Measurements from ENCODE around the gene POMZP3.
"Not testable (repeated sequence)": the region's sequence is repeated elsewhere in the genome, so short reads cannot be mapped to it uniquely, and the experiment has no call there.

POMZP3 gene

GRCh38 chr7:76626989-76627642 is at the start of gene POMZP3:
TSS of gene POMZP3 (minus strand) at chr7:76627279. CDS start at chr7:76626064, 1,215 bp downstream.
- not testable (repeated sequence) for DNase-seq (ENCODE audit: extremely low read depth, low read depth)

GRCh38 chr7:76675783-76676182 is 48.7 kb upstream of the POMZP3 start:
- not testable (repeated sequence) for DNase-seq (ENCODE audit: extremely low read depth, low read depth)

GRCh38 chr7:76673346-76673745 is 46.3 kb upstream of the POMZP3 start:
- DNase-seq (ENCODE audit: extremely low read depth, low read depth) = not testable (repeated sequence)

GRCh38 chr7:76659212-76659611 is 32.1 kb upstream of the POMZP3 start:
- not testable (repeated sequence) for DNase-seq (ENCODE audit: extremely low read depth, low read depth)

- not testable (repeated sequence) for DNase-seq (ENCODE audit: extremely low read depth, low read depth)
Observed at GRCh38 chr7:76656425-76656824, 29.3 kb upstream of the POMZP3 start.

GRCh38 chr7:76642620-76643019 is 15.5 kb upstream of the POMZP3 start:
- DNase-seq (ENCODE audit: extremely low read depth, low read depth) = not testable (repeated sequence)

- DNase-seq (ENCODE audit: extremely low read depth, low read depth) = not testable (repeated sequence)
- peak; percentile 15 for TF ChIP-seq CTCF (IDR thresholded peaks at IDR 0.05; ENCODE audit: low read depth, low read length)
Observed at GRCh38 chr7:76637061-76637691, 10.1 kb upstream of the POMZP3 start.

- DNase-seq (ENCODE audit: extremely low read depth, low read depth) = not testable (repeated sequence)
Observed at GRCh38 chr7:76626581-76626980, 498 bp downstream of the POMZP3 start.

GRCh38 chr7:76619439-76620190 is 7.5 kb downstream of the POMZP3 start:
- not testable (repeated sequence) for DNase-seq (ENCODE audit: extremely low read depth, low read depth)

GRCh38 chr7:76613783-76614182 is 13.3 kb downstream of the POMZP3 start:
- DNase-seq (ENCODE audit: extremely low read depth, low read depth) = peak; percentile 40
- TF ChIP-seq CTCF (IDR thresholded peaks at IDR 0.05; ENCODE audit: low read depth, low read length) = peak; percentile 47

GRCh38 chr7:76612232-76612631 is 14.8 kb downstream of the POMZP3 start:
- DNase-seq (ENCODE audit: extremely low read depth, low read depth) = not testable (repeated sequence)

GRCh38 chr7:76609864-76610263 is 17.2 kb downstream of the POMZP3 start:
- not testable (repeated sequence) for DNase-seq (ENCODE audit: extremely low read depth, low read depth)

GRCh38 chr7:76608469-76608868 is 18.6 kb downstream of the POMZP3 start:
- DNase-seq (ENCODE audit: extremely low read depth, low read depth) = not testable (repeated sequence)

GRCh38 chr7:76606027-76606426 is 21.1 kb downstream of the POMZP3 start:
- DNase-seq (ENCODE audit: extremely low read depth, low read depth) = peak; percentile 52

- DNase-seq (ENCODE audit: extremely low read depth, low read depth) = not testable (repeated sequence)
Observed at GRCh38 chr7:76600650-76601049, 26.4 kb downstream of the POMZP3 start.

- DNase-seq (ENCODE audit: extremely low read depth, low read depth) = not testable (repeated sequence)
Observed at GRCh38 chr7:76600116-76600482, 27.0 kb downstream of the POMZP3 start.

GRCh38 chr7:76598590-76599264 is 28.4 kb downstream of the POMZP3 start:
- not testable (repeated sequence) for DNase-seq (ENCODE audit: extremely low read depth, low read depth)

GRCh38 chr7:76597288-76597687 is 29.8 kb downstream of the POMZP3 start:
- DNase-seq (ENCODE audit: extremely low read depth, low read depth) = not testable (repeated sequence)
